HEK293 (cell line): ENCODE measurements around the gene HDHD5.

Source experiments
- CTCF ChIP-seq: fragments of 450-650 bp; formaldehyde crosslinking; IDR thresholded peaks from 2 replicates; pipeline ENCODE4 v1.5.1; 2016; ENCODE audit warnings: missing biosample characterization, missing genetic modification characterization
- ZNF114 ChIP-seq: fragments of 450-650 bp; formaldehyde crosslinking; IDR thresholded peaks from 2 replicates; pipeline ENCODE4 v1.5.0; 2017; ENCODE audit warnings: missing biosample characterization, missing genetic modification characterization

GRCh38 chr22:17164392-17165024, 5.4 kb upstream of the HDHD5 start:
- TF ChIP-seq CTCF (tag by site-specific recombination) = no peak
- TF ChIP-seq ZNF114 = no peak
